GM18907 (cell line): ENCODE data around the gene BATF2.
A peak's percentile ranks its signal among the peaks of the same experiment; 100 is the strongest.
"Not testable (repeated sequence)": the region's sequence is repeated elsewhere in the genome, so short reads cannot be mapped to it uniquely, and the experiment has no call there.

Source experiments
- ATAC-seq: cut with Tn5 transposase; IDR thresholded peaks from one replicate; pipeline ENCODE4 v1.9.1; 2021; ENCODE audit warnings: mild to moderate bottlenecking, moderate library complexity; ENCODE audit not compliant: unreplicated experiment

BATF2 gene

GRCh38 chr11:64996710-64997380 lies at the start of gene BATF2:
Gene BATF2 (minus strand): TSS chr11:64996971. CDS start chr11:64996914, 57 bp downstream.
- ATAC-seq, result no peak

GRCh38 chr11:65045728-65046127 lies 49.0 kb upstream of the BATF2 start:
- no peak for ATAC-seq

- no peak for ATAC-seq
Observed at GRCh38 chr11:65045061-65045460, 48.3 kb upstream of the BATF2 start.

GRCh38 chr11:65043881-65044501 lies 47.2 kb upstream of the BATF2 start:
- no peak for ATAC-seq

GRCh38 chr11:65042891-65043290 lies 46.1 kb upstream of the BATF2 start:
- ATAC-seq, result no peak

GRCh38 chr11:65040847-65041622 lies 44.3 kb upstream of the BATF2 start, which contains the start of gene SAC3D1:
Gene SAC3D1 (plus strand): TSS chr11:65041210. CDS start chr11:65041293, 83 bp downstream.
- ATAC-seq, result peak; percentile 82

- no peak for ATAC-seq
Observed at GRCh38 chr11:65040520-65040846, 43.7 kb upstream of the BATF2 start.

- no peak for ATAC-seq
Observed at GRCh38 chr11:65036931-65037330, 40.2 kb upstream of the BATF2 start.

- ATAC-seq, result no peak
Observed at GRCh38 chr11:65035579-65035978, 38.8 kb upstream of the BATF2 start.

- ATAC-seq, result no peak
Observed at GRCh38 chr11:65034423-65034822, 37.7 kb upstream of the BATF2 start.

GRCh38 chr11:65032216-65032615 lies 35.4 kb upstream of the BATF2 start:
- ATAC-seq, result no peak

GRCh38 chr11:65027213-65028067 lies 30.7 kb upstream of the BATF2 start, which contains the start of gene SNX15:
Gene SNX15 (plus strand): TSS chr11:65027439. CDS start chr11:65027538, 99 bp downstream.
- ATAC-seq, result peak; percentile 92

- ATAC-seq, result no peak
Observed at GRCh38 chr11:65026810-65027209, 30.0 kb upstream of the BATF2 start.

GRCh38 chr11:65023502-65023901 lies 26.7 kb upstream of the BATF2 start:
- ATAC-seq, result not testable (repeated sequence)

GRCh38 chr11:65021509-65021908 lies 24.7 kb upstream of the BATF2 start:
- ATAC-seq, result no peak

GRCh38 chr11:65021003-65021402 lies 24.2 kb upstream of the BATF2 start:
- ATAC-seq, result no peak

- no peak for ATAC-seq
Observed at GRCh38 chr11:65019824-65020223, 23.1 kb upstream of the BATF2 start.

- no peak for ATAC-seq
Observed at GRCh38 chr11:65017937-65018336, 21.2 kb upstream of the BATF2 start.

- ATAC-seq, result no peak
Observed at GRCh38 chr11:65016705-65017104, 19.9 kb upstream of the BATF2 start.

GRCh38 chr11:65014726-65015227 lies 18.0 kb upstream of the BATF2 start:
- ATAC-seq, result peak; percentile 4
